IPS-15b (cell line): ENCODE measurements around the gene MRPL16.
A peak's percentile ranks its signal among the peaks of the same experiment; 100 is the strongest.

Experiments used
- H3K27me3 ChIP-seq: one replicate; pipeline ENCODE4 v1.6.1; 2013; ENCODE audit warnings: low read length; ENCODE audit not compliant: control insufficient read depth, insufficient read depth
- H3K36me3 ChIP-seq: one replicate; pipeline ENCODE4 v1.6.1; 2013; ENCODE audit warnings: low read length; ENCODE audit not compliant: control insufficient read depth, insufficient read depth
- H3K4me1 ChIP-seq: one replicate; pipeline ENCODE4 v1.6.1; 2013; ENCODE audit warnings: mild to moderate bottlenecking, low read length; ENCODE audit not compliant: control insufficient read depth, insufficient read depth
- H3K4me3 ChIP-seq: one replicate; pipeline ENCODE4 v1.5.1; 2013; ENCODE audit warnings: low read depth, low read length
- H3K9ac ChIP-seq: one replicate; pipeline ENCODE4 v1.6.1; 2013; ENCODE audit warnings: low read depth, mild to moderate bottlenecking, low read length
- H3K9me3 ChIP-seq: one replicate; pipeline ENCODE4 v1.6.1; 2013; ENCODE audit warnings: mild to moderate bottlenecking, low read length; ENCODE audit not compliant: control insufficient read depth, insufficient read depth

MRPL16 gene

DNA sequence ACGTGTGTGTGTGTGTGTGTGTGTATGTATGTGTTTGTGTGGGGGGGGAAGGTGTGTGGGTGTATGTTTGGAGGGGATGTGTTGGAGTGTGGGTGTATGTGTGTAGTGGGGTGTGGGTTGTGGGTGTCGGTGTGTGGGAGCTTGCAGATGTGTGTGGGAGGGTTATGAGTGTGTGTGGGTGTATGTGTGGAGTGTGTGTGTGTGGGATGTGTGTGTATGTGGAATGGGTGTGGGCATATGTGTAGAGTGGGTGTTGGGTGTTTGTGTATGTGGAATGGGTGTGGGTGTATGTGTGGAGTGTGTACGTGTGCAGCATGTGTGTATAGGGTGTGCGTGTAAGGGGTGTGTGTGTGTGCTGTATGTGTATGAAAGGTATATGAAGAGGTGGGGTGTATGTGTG, 40.8 kb downstream of the MRPL16 start:
- no peaks in the 10 kb centered on the region for H3K9me3 ChIP-seq
- H3K36me3 ChIP-seq = no peaks in the 10 kb centered on the region
- no peaks in the 10 kb centered on the region for H3K4me1 ChIP-seq
- no peak overlapping the region for H3K9ac ChIP-seq
- no peaks in the 10 kb centered on the region for H3K27me3 ChIP-seq
- no peak overlapping the region for H3K4me3 ChIP-seq

GRCh38 chr11:59769111-59769510, 41.5 kb downstream of the MRPL16 start:
- Histone ChIP-seq H3K36me3 (no peaks in the 10 kb centered on the region), H3K4me3 (no peak overlapping the region), H3K4me1 (no peaks in the 10 kb centered on the region), H3K9me3 (no peaks in the 10 kb centered on the region), H3K9ac (no peak overlapping the region), H3K27me3 (no peaks in the 10 kb centered on the region)

DNA sequence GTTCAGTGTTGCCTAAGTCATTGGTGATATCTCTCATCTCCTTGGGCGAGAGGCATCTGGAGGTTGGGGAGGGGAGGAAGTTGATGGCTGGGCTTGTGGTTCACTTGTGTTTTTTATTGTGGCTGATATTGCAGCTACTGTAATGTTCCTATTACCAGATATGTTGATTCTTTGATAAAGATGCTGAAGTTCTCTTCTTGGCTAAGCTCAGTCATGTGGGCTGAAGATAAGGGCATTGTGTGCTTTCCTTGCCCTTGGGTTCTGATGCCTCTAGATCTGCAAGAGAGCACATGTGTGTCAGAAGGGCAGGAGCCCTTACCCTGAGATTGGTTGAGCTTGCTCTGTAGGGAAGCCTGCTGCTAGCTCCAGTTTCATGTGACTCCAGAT, 43.4 kb downstream of the MRPL16 start:
- H3K4me3 ChIP-seq = no peak overlapping the region
- no peaks in the 10 kb centered on the region for H3K4me1 ChIP-seq
- no peaks in the 10 kb centered on the region for H3K27me3 ChIP-seq
- no peaks in the 10 kb centered on the region for H3K36me3 ChIP-seq
- no peaks in the 10 kb centered on the region for H3K9me3 ChIP-seq
- no peak overlapping the region for H3K9ac ChIP-seq

- Histone ChIP-seq H3K27me3 (no peaks in the 10 kb centered on the region), H3K9me3 (no peaks in the 10 kb centered on the region), H3K4me3 (no peak overlapping the region), H3K4me1 (no peaks in the 10 kb centered on the region), H3K9ac (no peak overlapping the region), H3K36me3 (no peaks in the 10 kb centered on the region)
Observed at GRCh38 chr11:59766542-59767224, 43.9 kb downstream of the MRPL16 start.

DNA sequence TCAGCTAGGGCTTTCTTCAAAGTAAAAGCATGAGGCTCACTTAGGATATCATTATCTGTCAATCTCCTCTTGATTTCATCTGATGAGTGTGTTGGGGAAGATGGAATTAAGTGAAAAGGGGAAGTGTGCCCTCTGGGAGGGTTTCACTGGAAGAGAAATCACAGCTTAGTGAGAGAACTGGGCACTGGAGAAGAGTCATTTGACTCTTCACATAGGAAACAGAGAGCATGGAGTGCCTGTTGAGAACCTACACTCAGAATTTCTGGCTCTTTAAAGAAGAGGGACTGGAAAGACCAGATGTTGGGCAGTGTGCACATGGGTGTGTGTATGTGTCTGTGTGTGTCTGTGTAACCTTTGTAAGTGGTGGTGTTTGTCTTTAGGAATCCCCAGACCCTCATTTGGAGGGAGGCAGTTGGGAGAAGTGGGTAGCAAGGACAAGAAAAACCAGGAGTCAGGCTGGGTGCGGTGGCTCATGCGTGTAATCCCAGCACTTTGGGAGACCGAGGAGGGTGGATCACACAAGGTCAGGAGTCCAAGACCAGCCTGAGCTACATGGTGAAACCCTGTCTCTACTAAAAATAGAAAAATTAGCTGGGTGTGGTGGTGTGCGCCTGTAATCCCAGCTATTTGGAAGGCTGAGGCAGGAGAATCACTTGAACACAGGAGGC, 45.4 kb downstream of the MRPL16 start:
- H3K36me3 ChIP-seq = no peaks in the 10 kb centered on the region
- no peaks in the 10 kb centered on the region for H3K9me3 ChIP-seq
- no peaks in the 10 kb centered on the region for H3K27me3 ChIP-seq
- no peak overlapping the region for H3K9ac ChIP-seq
- H3K4me1 ChIP-seq = no peaks in the 10 kb centered on the region
- H3K4me3 ChIP-seq = no peak overlapping the region

DNA sequence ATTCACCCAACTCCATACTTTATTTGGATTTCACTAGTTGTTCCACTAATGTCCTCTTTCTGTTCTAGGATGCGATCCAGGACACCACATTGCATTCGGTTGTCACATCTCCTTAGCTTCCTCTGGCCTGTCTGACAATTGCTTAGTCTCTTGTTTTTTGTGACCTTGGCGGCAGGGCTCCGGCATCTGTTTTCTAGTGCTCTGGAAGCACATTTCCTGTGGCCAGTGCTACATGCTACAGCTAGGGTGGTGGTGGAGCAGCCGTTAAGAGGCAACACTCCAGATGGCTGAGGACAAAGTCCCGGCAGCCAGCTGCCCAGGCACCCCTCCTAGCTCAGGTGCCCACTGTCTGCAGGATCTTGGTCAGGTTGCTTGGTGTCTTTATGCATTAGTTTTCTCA, 48.6 kb downstream of the MRPL16 start:
- H3K9ac ChIP-seq = no peak overlapping the region
- H3K4me1 ChIP-seq = peaks cover 3% of the 10 kb centered on the region
- H3K9me3 ChIP-seq = no peaks in the 10 kb centered on the region
- no peaks in the 10 kb centered on the region for H3K36me3 ChIP-seq
- no peak overlapping the region for H3K4me3 ChIP-seq
- no peaks in the 10 kb centered on the region for H3K27me3 ChIP-seq

- Histone ChIP-seq H3K27me3 (no peaks in the 10 kb centered on the region), H3K4me1 (peaks cover 11% of the 10 kb centered on the region), H3K36me3 (no peaks in the 10 kb centered on the region), H3K4me3 (no peak overlapping the region), H3K9me3 (no peaks in the 10 kb centered on the region), H3K9ac (no peak overlapping the region)
Observed at GRCh38 chr11:59760771-59761170, 49.8 kb downstream of the MRPL16 start.

GRCh38 chr11:59759900-59760299, 50.7 kb downstream of the MRPL16 start:
- Histone ChIP-seq H3K9me3 (no peaks in the 10 kb centered on the region), H3K27me3 (no peaks in the 10 kb centered on the region), H3K4me3 (no peak overlapping the region), H3K36me3 (no peaks in the 10 kb centered on the region), H3K4me1 (peaks cover 11% of the 10 kb centered on the region), H3K9ac (no peak overlapping the region)

DNA sequence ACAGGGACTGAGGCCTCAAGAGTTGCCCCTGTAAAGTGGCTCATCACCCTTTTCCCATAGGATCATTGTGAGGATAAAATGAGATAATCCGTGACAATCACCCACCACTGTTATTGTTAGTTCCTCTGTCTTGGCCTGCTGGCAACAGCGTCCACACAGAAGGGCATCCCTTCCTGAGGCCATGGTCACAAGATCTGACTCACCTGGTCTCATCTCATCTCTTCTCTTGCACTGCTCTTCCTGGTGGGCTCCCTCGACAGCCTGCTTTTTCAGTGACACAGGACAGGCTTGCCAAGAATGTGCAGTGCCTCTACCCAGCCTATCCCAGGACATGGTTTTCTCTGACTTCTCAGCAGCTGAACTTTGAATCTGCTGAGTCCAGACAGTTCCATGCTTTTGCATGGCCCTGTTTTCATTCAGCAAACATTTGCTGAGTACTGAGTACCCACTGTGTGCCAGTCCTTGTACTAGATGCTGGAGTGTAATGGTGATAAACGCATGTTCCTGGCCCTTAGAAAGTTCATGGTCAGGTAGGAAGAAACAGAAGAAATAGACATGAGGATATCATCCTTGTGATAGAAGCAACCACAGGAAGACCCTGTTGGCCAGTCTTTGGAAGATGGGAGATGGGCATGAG, 52.1 kb downstream of the MRPL16 start:
- Histone ChIP-seq H3K27me3 (peaks cover 2% of the 10 kb centered on the region), H3K4me3 (no peak overlapping the region), H3K36me3 (no peaks in the 10 kb centered on the region), H3K9ac (no peak overlapping the region), H3K4me1 (peaks cover 11% of the 10 kb centered on the region), H3K9me3 (no peaks in the 10 kb centered on the region)

GRCh38 chr11:59756845-59757244, 53.7 kb downstream of the MRPL16 start:
- Histone ChIP-seq H3K36me3 (no peaks in the 10 kb centered on the region), H3K9ac (no peak overlapping the region), H3K4me1 (peaks cover 11% of the 10 kb centered on the region), H3K4me3 (peak overlapping the region; percentile 78), H3K27me3 (peaks cover 2% of the 10 kb centered on the region), H3K9me3 (no peaks in the 10 kb centered on the region)

DNA sequence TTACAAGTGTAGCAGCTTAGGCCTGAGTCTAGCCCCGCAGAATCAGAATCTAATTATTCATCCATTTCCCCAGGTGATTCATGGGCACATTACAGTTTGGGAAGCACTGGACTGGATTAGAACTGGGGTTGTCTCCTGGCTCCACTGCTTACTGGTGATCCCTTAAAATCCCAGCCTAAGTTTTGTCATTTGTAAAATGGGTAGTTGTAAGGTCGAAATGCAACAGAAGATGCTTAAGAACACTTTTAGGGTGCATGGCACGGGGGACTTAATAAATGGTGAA, 54.1 kb downstream of the MRPL16 start:
- Histone ChIP-seq H3K4me1 (peaks cover 11% of the 10 kb centered on the region), H3K4me3 (peak overlapping the region; percentile 78), H3K9ac (no peak overlapping the region), H3K9me3 (no peaks in the 10 kb centered on the region), H3K36me3 (no peaks in the 10 kb centered on the region), H3K27me3 (peaks cover 2% of the 10 kb centered on the region)
